GM23248 (cell line): ENCODE results near the gene NPY2R. TPM values are rescaled to one million over a fixed set of nuclear protein-coding genes. Genes with fewer than 3 reads are reported as not detected.

Experiments
- DNase-seq: peaks from one replicate; pipeline ENCODE4 v3.0.0-alpha.2; 2015
- H2AFZ ChIP-seq: fragments of 200-600 bp; sonication (generic); 2 replicates; pipeline ENCODE4 v1.6.1; 2016; ENCODE audit warnings: antibody characterized with exemption
- H3F3A ChIP-seq: fragments of 200-600 bp; sonication (generic); 2 replicates; pipeline ENCODE4 v1.6.1; 2016; ENCODE audit warnings: mild to moderate bottlenecking, antibody characterized with exemption, mixed run types; ENCODE audit not compliant: insufficient read depth
- H3K27ac ChIP-seq: fragments of 200-600 bp; sonication (generic); 2 replicates; pipeline ENCODE4 v1.5.1; 2016; ENCODE audit warnings: mild to moderate bottlenecking
- H3K27me3 ChIP-seq: fragments of 200-600 bp; sonication (generic); replicated peaks from 2 replicates; pipeline ENCODE4 v1.6.1; 2016; ENCODE audit warnings: mild to moderate bottlenecking; ENCODE audit not compliant: insufficient read depth
- H3K36me3 ChIP-seq: fragments of 200-600 bp; sonication (generic); 2 replicates; pipeline ENCODE4 v1.6.1; 2016; ENCODE audit warnings: low read depth, mild to moderate bottlenecking
- H3K4me1 ChIP-seq: fragments of 200-600 bp; sonication (generic); 2 replicates; pipeline ENCODE4 v1.6.1; 2016; ENCODE audit warnings: mild to moderate bottlenecking; ENCODE audit not compliant: insufficient read depth
- H3K4me2 ChIP-seq: fragments of 200-600 bp; sonication (generic); one replicate; pipeline ENCODE4 v1.6.1; 2016; ENCODE audit warnings: mild to moderate bottlenecking; ENCODE audit not compliant: unreplicated experiment
- H3K4me3 ChIP-seq: fragments of 200-600 bp; sonication (generic); 2 replicates; pipeline ENCODE4 v1.5.1; 2016; ENCODE audit warnings: mild to moderate bottlenecking
- H3K79me2 ChIP-seq: fragments of 200-600 bp; sonication (generic); 2 replicates; pipeline ENCODE4 v1.6.1; 2016; ENCODE audit warnings: mild to moderate bottlenecking; ENCODE audit not compliant: insufficient read depth
- H3K9ac ChIP-seq: fragments of 200-600 bp; sonication (generic); 2 replicates; pipeline ENCODE4 v1.6.1; 2016; ENCODE audit warnings: mild to moderate bottlenecking
- H3K9me2 ChIP-seq: fragments of 200-600 bp; sonication (generic); 2 replicates; pipeline ENCODE4 v1.6.1; 2016; ENCODE audit warnings: mixed run types, mild to moderate bottlenecking, moderate library complexity; ENCODE audit not compliant: insufficient read depth
- H3K9me3 ChIP-seq: fragments of 200-600 bp; sonication (generic); one replicate; pipeline ENCODE4 v1.6.1; 2017; ENCODE audit warnings: low read depth
- H4K20me1 ChIP-seq: fragments of 200-600 bp; sonication (generic); 2 replicates; pipeline ENCODE4 v1.6.0; 2016; ENCODE audit not compliant: insufficient read depth
- EZH2 ChIP-seq: fragments of 200-600 bp; sonication (generic); IDR thresholded peaks from 2 replicates; pipeline ENCODE4 v1.6.1; 2018; ENCODE audit warnings: antibody characterized with exemption, mild to moderate bottlenecking; ENCODE audit not compliant: insufficient read depth, poor library complexity, severe bottlenecking
- EZH2phosphoT487 ChIP-seq: fragments of 200-600 bp; sonication (generic); IDR thresholded peaks from 2 replicates; pipeline ENCODE4 v1.6.1; 2018; ENCODE audit warnings: antibody characterized with exemption, moderate library complexity, mild to moderate bottlenecking, low read depth; ENCODE audit not compliant: insufficient read depth
- WGBS, 2 experiments: methylation state at CpG; one replicate each; pipeline ENCODE4 v1.1.6; 2015 to 2017; ENCODE audit warnings: low lambda C conversion rate in 2 of 2, low coverage in 1 of 2; ENCODE audit errors: missing lambda C conversion rate in 2 of 2; 5-methylcytosine and 5-hydroxymethylcytosine counted together
- in situ Hi-C: fragments of 300-500 bp; cut with MboI; formaldehyde crosslinking; loops from 2 replicates; pipeline ENCODE4 v1.15.0; 2020
- polyA plus RNA-seq: library from polyadenylated mRNA; unstranded; fragments of >200 nt; fragmentation: Nextera tagmentation; extraction: Ambion mirVana; gene quantifications from 2 replicates; pipeline ENCODE4 v1.2.1, GENCODE V29; 2016
- total RNA-seq: library from RNA; depleted of rRNA; stranded (reverse); fragments of >200 nt; shearing (Covaris generic); gene quantifications from 2 replicates; pipeline ENCODE4 v1.2.3, GENCODE V29; 2014

The NPY2R gene
- total and polyA plus RNA-seq, 2 experiments from 2014 or later, result not detected

GRCh38 chr4:155190099-155190498, 18.3 kb upstream of the NPY2R start:
- TF ChIP-seq EZH2phosphoT487 (no peak), EZH2 (no peak)
- in situ Hi-C loops, result no loop called here

GRCh38 chr4:155197757-155198156, 10.7 kb upstream of the NPY2R start:
- TF ChIP-seq EZH2, result no peak
- Histone ChIP-seq H3K79me2 (no peaks in the 10 kb centered on the region), H3K4me2 (no peak overlapping the region), H3K36me3 (no peaks in the 10 kb centered on the region), H3K9me2 (no peaks in the 10 kb centered on the region), H3K9me3 (no peaks in the 10 kb centered on the region), H3K27ac (no peak overlapping the region), H3F3A (no peaks in the 10 kb centered on the region), H2AFZ (no peak overlapping the region), H3K4me1 (no peaks in the 10 kb centered on the region), H3K4me3 (no peak overlapping the region), H4K20me1 (no peaks in the 10 kb centered on the region), H3K9ac (no peak overlapping the region), H3K27me3 (no peaks in the 10 kb centered on the region)
- WGBS, 2 experiments, result 8 to 12% methylated on average over 2 of the region's 2 CpGs
- DNase-seq, result no peak
- in situ Hi-C loops, result no loop called here

More at GRCh38 chr4:155190099-155190498, 18.3 kb upstream of the NPY2R start:
- no peaks in the 10 kb centered on the region for H3K4me1 ChIP-seq
- no peaks in the 10 kb centered on the region for H4K20me1 ChIP-seq
- no peak overlapping the region for H3K9ac ChIP-seq
- no peaks in the 10 kb centered on the region for H3K27me3 ChIP-seq
- no peak for DNase-seq
- no peak overlapping the region for H3K4me3 ChIP-seq
- no peak overlapping the region for H3K27ac ChIP-seq
- no peak overlapping the region for H3K4me2 ChIP-seq
- H3K36me3 ChIP-seq, result no peaks in the 10 kb centered on the region
- no peaks in the 10 kb centered on the region for H3K9me2 ChIP-seq
- no peaks in the 10 kb centered on the region for H3K79me2 ChIP-seq
- no peaks in the 10 kb centered on the region for H3F3A ChIP-seq
- H2AFZ ChIP-seq, result no peak overlapping the region
- no peaks in the 10 kb centered on the region for H3K9me3 ChIP-seq

DNA sequence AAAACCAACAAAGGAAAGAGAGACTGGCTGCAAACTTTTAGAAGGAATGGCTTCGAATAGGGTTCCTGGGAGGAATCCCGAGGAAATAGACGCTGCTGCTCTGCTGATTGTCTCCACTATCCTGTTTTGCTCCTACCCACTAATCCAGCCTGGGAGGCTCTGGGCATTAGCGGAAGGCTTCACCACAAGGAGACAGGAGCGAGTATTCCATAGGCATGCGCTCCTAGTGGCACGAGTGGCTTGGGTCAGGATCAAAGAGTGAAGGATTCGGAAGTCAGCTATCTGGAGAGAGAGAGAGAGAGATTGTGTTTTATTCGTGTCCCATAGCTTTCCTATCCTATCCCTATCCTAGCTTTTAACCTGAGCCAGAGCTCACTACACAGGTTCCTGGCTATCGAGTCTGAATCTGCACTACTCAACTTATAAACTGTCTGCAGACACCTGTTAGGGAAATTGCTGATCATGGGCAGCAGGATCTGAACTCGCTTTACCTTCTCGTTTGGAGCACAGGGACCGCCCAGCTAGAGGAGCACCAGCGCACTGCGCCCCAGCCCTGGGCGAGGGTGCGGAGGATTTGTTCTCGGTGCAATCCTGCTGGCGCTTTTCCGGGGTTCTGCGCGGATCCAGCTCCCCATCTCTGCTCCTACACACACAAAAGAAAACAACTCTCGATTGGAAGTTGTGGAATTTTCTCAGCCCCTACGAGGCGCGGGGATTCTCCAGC, 740 bp upstream of the NPY2R start:
- no peak overlapping the region for H3K4me3 ChIP-seq

GRCh38 chr4:155220025-155220424, 11.6 kb downstream of the NPY2R start:
- Histone ChIP-seq H3K79me2 (no peaks in the 10 kb centered on the region), H3K4me1 (no peaks in the 10 kb centered on the region), H3K9me2 (no peaks in the 10 kb centered on the region), H3F3A (no peaks in the 10 kb centered on the region), H3K9ac (no peak overlapping the region), H4K20me1 (no peaks in the 10 kb centered on the region), H3K27me3 (no peaks in the 10 kb centered on the region), H3K4me3 (no peak overlapping the region), H3K9me3 (no peaks in the 10 kb centered on the region), H3K36me3 (no peaks in the 10 kb centered on the region), H2AFZ (no peak overlapping the region), H3K27ac (no peak overlapping the region), H3K4me2 (no peak overlapping the region)
- TF ChIP-seq EZH2 (no peak), EZH2phosphoT487 (no peak)
- 25 to 34% methylated on average over 5 of the region's 5 CpGs for WGBS, 2 experiments
- no peak for DNase-seq
- in situ Hi-C loops, result no loop called here

More for the DNA sequence above, 740 bp upstream of the NPY2R start:
- Histone ChIP-seq H3K9ac (no peak overlapping the region), H3K27ac (no peak overlapping the region), H3K4me2 (no peak overlapping the region), H3K9me2 (no peaks in the 10 kb centered on the region), H2AFZ (no peak overlapping the region), H3K36me3 (no peaks in the 10 kb centered on the region), H3K4me1 (no peaks in the 10 kb centered on the region), H4K20me1 (no peaks in the 10 kb centered on the region), H3K27me3 (peaks cover 38% of the 10 kb centered on the region), H3F3A (no peaks in the 10 kb centered on the region), H3K79me2 (no peaks in the 10 kb centered on the region), H3K9me3 (no peaks in the 10 kb centered on the region)
- in situ Hi-C loops, result no loop called here
- DNase-seq, result no peak
- 7% methylated on average over 26 of the region's 26 CpGs for WGBS, 2 experiments
- TF ChIP-seq EZH2 (no peak), EZH2phosphoT487 (no peak)

- no peaks in the 10 kb centered on the region for H3K9me3 ChIP-seq
- in situ Hi-C loops, result no loop called here
- H4K20me1 ChIP-seq, result no peaks in the 10 kb centered on the region
- H3K27me3 ChIP-seq, result no peaks in the 10 kb centered on the region
- H3K36me3 ChIP-seq, result no peaks in the 10 kb centered on the region
- H3K4me1 ChIP-seq, result no peaks in the 10 kb centered on the region
- WGBS, 2 experiments, result 0 to 1% methylated on average over 2 of the region's 2 CpGs
- no peak overlapping the region for H3K9ac ChIP-seq
- H2AFZ ChIP-seq, result no peak overlapping the region
- TF ChIP-seq EZH2phosphoT487, result no peak
- no peak for TF ChIP-seq EZH2
- H3K4me3 ChIP-seq, result no peak overlapping the region
- no peak for DNase-seq
- H3K9me2 ChIP-seq, result no peaks in the 10 kb centered on the region
- no peak overlapping the region for H3K27ac ChIP-seq
- no peaks in the 10 kb centered on the region for H3F3A ChIP-seq
- no peak overlapping the region for H3K4me2 ChIP-seq
- H3K79me2 ChIP-seq, result no peaks in the 10 kb centered on the region
Measured at GRCh38 chr4:155227131-155227530, 18.7 kb downstream of the NPY2R start.
